PC-9 (cell line): ENCODE results near the gene PUM2. TPM values are rescaled to one million over a fixed set of nuclear protein-coding genes. Genes with fewer than 3 reads are reported as not detected.

Source experiments
- BruUV-seq: library from RNA; stranded (reverse); fragments of 400-500 nt; replicated peaks from 2 replicates; lab custom pipeline; 2021; lab: Mats Ljungman, UMichigan
- CTCF ChIA-PET: fragments of 300-600 bp; sonication (Branson Sonifier 250); formaldehyde crosslinking; loops from one replicate; lab custom pipeline; 2022; ENCODE audit warnings: antibody characterized with exemption; lab: Charles Lee
- POLR2A ChIA-PET: fragments of 300-600 bp; sonication (Branson Sonifier 250); formaldehyde crosslinking; loops from one replicate; lab custom pipeline; 2022; ENCODE audit warnings: antibody characterized with exemption; ENCODE audit not compliant: unreplicated experiment; lab: Charles Lee
- DNase-seq, 2 experiments: peaks; one replicate each; pipeline versions ENCODE4 v3.0.0 to v3.0.0-alpha.2; 2015 to 2022; ENCODE audit warnings: mixed read lengths in 1 of 2
- H2AFZ ChIP-seq: fragments of 200-600 bp; sonication (generic); 2 replicates; pipeline ENCODE4 v1.8.1; 2017; ENCODE audit warnings: antibody characterized with exemption
- H3F3A ChIP-seq: fragments of 200-600 bp; sonication (generic); 2 replicates; pipeline ENCODE4 v1.8.1; 2017; ENCODE audit warnings: antibody characterized with exemption, mild to moderate bottlenecking, low read depth; ENCODE audit not compliant: insufficient read depth
- H3K27ac ChIP-seq: fragments of 200-600 bp; sonication (generic); 2 replicates; pipeline ENCODE4 v1.6.1; 2016; ENCODE audit warnings: mixed run types
- H3K27me3 ChIP-seq: fragments of 200-600 bp; sonication (generic); 2 replicates; pipeline ENCODE4 v1.6.1; 2016; ENCODE audit warnings: low read depth, mixed run types; ENCODE audit not compliant: insufficient read depth
- H3K36me3 ChIP-seq: fragments of 200-600 bp; sonication (generic); 2 replicates; pipeline ENCODE4 v1.6.1; 2016; ENCODE audit warnings: low read depth, mixed run types
- H3K4me1 ChIP-seq: fragments of 200-600 bp; sonication (generic); replicated peaks from 2 replicates; pipeline ENCODE4 v1.6.1; 2016; ENCODE audit warnings: mixed run types; ENCODE audit not compliant: insufficient read depth
- H3K4me2 ChIP-seq: fragments of 200-600 bp; sonication (generic); 2 replicates; pipeline ENCODE4 v1.6.1; 2017; ENCODE audit warnings: mixed run types
- H3K4me3 ChIP-seq: fragments of 200-600 bp; sonication (generic); 2 replicates; pipeline ENCODE4 v1.6.1; 2016; ENCODE audit warnings: mixed run types
- H3K79me2 ChIP-seq: fragments of 200-600 bp; sonication (generic); 2 replicates; pipeline ENCODE4 v1.6.1; 2017; ENCODE audit warnings: low read depth, mixed run types
- H3K9me2 ChIP-seq: fragments of 200-600 bp; sonication (generic); 2 replicates; pipeline ENCODE4 v1.8.1; 2017; ENCODE audit warnings: mild to moderate bottlenecking; ENCODE audit not compliant: insufficient read depth
- H3K9me3 ChIP-seq: fragments of 200-600 bp; sonication (generic); 2 replicates; pipeline ENCODE4 v1.8.1; 2016; ENCODE audit warnings: low read depth; ENCODE audit not compliant: insufficient read depth
- H4K20me1 ChIP-seq: fragments of 200-600 bp; sonication (generic); 2 replicates; pipeline ENCODE4 v1.8.1; 2017; ENCODE audit not compliant: insufficient read depth
- CTCF ChIP-seq: fragments of 200-600 bp; sonication (generic); conservative IDR thresholded peaks from 2 replicates; pipeline ENCODE4 v1.6.1; 2017; ENCODE audit warnings: mixed run types, antibody characterized with exemption, mild to moderate bottlenecking, moderate library complexity
- EZH2 ChIP-seq: fragments of 200-600 bp; sonication (generic); IDR thresholded peaks from 2 replicates; pipeline ENCODE4 v1.8.0; 2017; ENCODE audit warnings: antibody characterized with exemption, low read depth
- intact Hi-C: fragments of 100-400 bp; cut with micrococcal nuclease; formaldehyde crosslinking; loops from one replicate; pipeline ENCODE4 v1.10.0; 2022; ENCODE audit not compliant: unreplicated experiment
- total RNA-seq: library from RNA; stranded (reverse); gene quantifications from 2 replicates; pipeline ENCODE4 v1.2.3, GENCODE V29; 2021

PUM2 gene
- total RNA-seq, 1 experiment from 2014 or later, result 99.3 TPM

GRCh38 chr2:20372896-20373640, 22.4 kb upstream of the PUM2 start:
- CTCF ChIA-PET, result interaction anchor here (0.7 kb wide), 2 partner anchors 43 to 151 kb away, joined by 3 to 6 read pairs; no protein-coding TSS in a partner anchor
- Histone ChIP-seq H3F3A (no peaks in the 10 kb centered on the region; the same call in 1 of the 2 replicates), H3K79me2 (no peaks in the 10 kb centered on the region), H3K9me3 (no peaks in the 10 kb centered on the region; the same call in 1 of the 2 replicates), H3K4me3 (no peak overlapping the region), H3K27ac (no peak overlapping the region), H3K9me2 (no peaks in the 10 kb centered on the region), H2AFZ (no peak overlapping the region), H3K4me1 (no peaks in the 10 kb centered on the region), H3K27me3 (no peaks in the 10 kb centered on the region), H4K20me1 (no peaks in the 10 kb centered on the region), H3K4me2 (no peak overlapping the region), H3K36me3 (no peaks in the 10 kb centered on the region)
- TF ChIP-seq EZH2 (no peak), CTCF (no peak)
- POLR2A ChIA-PET, result no interaction called here
- intact Hi-C loops, result no loop called here
- peak in 1 of 2 experiments; percentile 11 for DNase-seq
- no TSS peak for BruUV-seq

GRCh38 chr2:20371323-20372025, 20.8 kb upstream of the PUM2 start:
- Histone ChIP-seq H3K9me2 (no peaks in the 10 kb centered on the region), H3K27me3 (no peaks in the 10 kb centered on the region), H2AFZ (no peak overlapping the region), H3K4me3 (no peak overlapping the region), H3F3A (peaks cover 6% of the 10 kb centered on the region), H3K79me2 (no peaks in the 10 kb centered on the region), H3K9me3 (no peaks in the 10 kb centered on the region; the same call in 1 of the 2 replicates), H3K27ac (no peak overlapping the region), H3K36me3 (no peaks in the 10 kb centered on the region), H4K20me1 (no peaks in the 10 kb centered on the region), H3K4me2 (no peak overlapping the region), H3K4me1 (peaks cover 11% of the 10 kb centered on the region)
- TF ChIP-seq EZH2, result no peak
- no peak for TF ChIP-seq CTCF
- BruUV-seq, result no TSS peak
- ChIA-PET POLR2A (no interaction called here), CTCF (no interaction called here)
- intact Hi-C loops, result no loop called here
- peak in 1 of 2 experiments; percentile 24 for DNase-seq

GRCh38 chr2:20370191-20370590, 19.5 kb upstream of the PUM2 start:
- Histone ChIP-seq H3K9me2 (no peaks in the 10 kb centered on the region), H3K4me3 (no peak overlapping the region), H3K27me3 (no peaks in the 10 kb centered on the region), H3K79me2 (no peaks in the 10 kb centered on the region), H3K27ac (no peak overlapping the region), H3F3A (peaks cover 18% of the 10 kb centered on the region), H3K4me2 (no peak overlapping the region), H4K20me1 (no peaks in the 10 kb centered on the region), H3K4me1 (peaks cover 23% of the 10 kb centered on the region), H2AFZ (no peak overlapping the region), H3K9me3 (no peaks in the 10 kb centered on the region; the same call in 1 of the 2 replicates), H3K36me3 (no peaks in the 10 kb centered on the region)
- peak in 1 of 2 experiments; percentile 26 for DNase-seq
- TF ChIP-seq CTCF, result no peak
- no peak for TF ChIP-seq EZH2
- intact Hi-C loops, result no loop called here
- no TSS peak for BruUV-seq
- POLR2A ChIA-PET, result no interaction called here
- CTCF ChIA-PET, result interaction anchor here (0.7 kb wide), 1 partner anchor 69 kb away, joined by 3 read pairs; no protein-coding TSS in a partner anchor
